ENCODE data around the gene PKMYT1. TPM values are rescaled to one million over a fixed set of nuclear protein-coding genes. Genes with fewer than 3 reads are reported as not detected.

Gene PKMYT1
- total RNA-seq, 1 donor from 2014 or later: 4.3 TPM

GRCh38 chr16:2996298-2996697 is 16.1 kb upstream of the PKMYT1 start:
- no peak overlapping the region for H3K4me3 Mint-ChIP-seq
- H3K27ac Mint-ChIP-seq: no peak overlapping the region
- peaks cover 6% of the 10 kb centered on the region for H3K27me3 Mint-ChIP-seq
- no peaks in the 10 kb centered on the region for H3K4me1 Mint-ChIP-seq
- ATAC-seq (ENCODE audit: low read depth): no peak
- TF ChIP-seq CTCF (IDR thresholded peaks at IDR 0.05): no peak
- CTCF ChIA-PET: no interaction called here
- no peak for DNase-seq
- intact Hi-C loops (cut with micrococcal nuclease): no loop called here
- POLR2A ChIA-PET: interaction anchor here (0.6 kb wide), 1 partner anchor 48 kb away, joined by 4 read pairs; no protein-coding TSS in a partner anchor
- H3K36me3 Mint-ChIP-seq (ENCODE audit: low read depth): no peaks in the 10 kb centered on the region
- no peaks in the 10 kb centered on the region for H3K9me3 Mint-ChIP-seq

- intact Hi-C loops (cut with micrococcal nuclease): no loop called here
- ChIA-PET POLR2A (no interaction called here), CTCF (no interaction called here)
- Mint-ChIP-seq H3K27ac (no peak overlapping the region), H3K9me3 (no peaks in the 10 kb centered on the region), H3K4me1 (no peaks in the 10 kb centered on the region), H3K4me3 (no peak overlapping the region), H3K27me3 (peaks cover 3% of the 10 kb centered on the region), H3K36me3 (ENCODE audit: low read depth) (no peaks in the 10 kb centered on the region)
- DNase-seq: no peak
- no peak for ATAC-seq (ENCODE audit: low read depth)
- no peak for TF ChIP-seq CTCF (IDR thresholded peaks at IDR 0.05)
These were observed 12.3 kb upstream of the PKMYT1 start for GRCh38 chr16:2992383-2993081.

- H3K4me3 Mint-ChIP-seq: no peak overlapping the region
- ATAC-seq (ENCODE audit: low read depth) (no peak), DNase-seq (no peak)
- H3K9me3 Mint-ChIP-seq: no peaks in the 10 kb centered on the region
- no peak overlapping the region for H3K27ac Mint-ChIP-seq
- no peak for TF ChIP-seq CTCF (IDR thresholded peaks at IDR 0.05)
- H3K27me3 Mint-ChIP-seq: peaks cover 3% of the 10 kb centered on the region
- H3K4me1 Mint-ChIP-seq: no peaks in the 10 kb centered on the region
- intact Hi-C loops (cut with micrococcal nuclease): no loop called here
- ChIA-PET POLR2A (no interaction called here), CTCF (no interaction called here)
- H3K36me3 Mint-ChIP-seq (ENCODE audit: low read depth): no peaks in the 10 kb centered on the region
These were observed 11.5 kb upstream of the PKMYT1 start for GRCh38 chr16:2991566-2992261.

GRCh38 chr16:2990891-2991290 is 10.6 kb upstream of the PKMYT1 start:
- DNase-seq: no peak
- Mint-ChIP-seq H3K27ac (no peak overlapping the region), H3K9me3 (no peaks in the 10 kb centered on the region), H3K4me1 (no peaks in the 10 kb centered on the region), H3K4me3 (no peak overlapping the region), H3K27me3 (peaks cover 3% of the 10 kb centered on the region), H3K36me3 (ENCODE audit: low read depth) (no peaks in the 10 kb centered on the region)
- CTCF ChIA-PET: no interaction called here
- intact Hi-C loops (cut with micrococcal nuclease): no loop called here
- TF ChIP-seq CTCF (IDR thresholded peaks at IDR 0.05): no peak
- no peak for ATAC-seq (ENCODE audit: low read depth)
- POLR2A ChIA-PET: no interaction called here

- no peaks in the 10 kb centered on the region for H3K36me3 Mint-ChIP-seq (ENCODE audit: low read depth)
- no peak overlapping the region for H3K4me3 Mint-ChIP-seq
- intact Hi-C loops (cut with micrococcal nuclease): no loop called here
- no peak overlapping the region for H3K27ac Mint-ChIP-seq
- H3K9me3 Mint-ChIP-seq: no peaks in the 10 kb centered on the region
- POLR2A ChIA-PET: no interaction called here
- CTCF ChIA-PET: no interaction called here
- DNase-seq (no peak), ATAC-seq (ENCODE audit: low read depth) (no peak)
- TF ChIP-seq CTCF (IDR thresholded peaks at IDR 0.05): no peak
- H3K4me1 Mint-ChIP-seq: peaks cover 6% of the 10 kb centered on the region
- peaks cover 3% of the 10 kb centered on the region for H3K27me3 Mint-ChIP-seq
These were observed 8.4 kb upstream of the PKMYT1 start for GRCh38 chr16:2988590-2989099.

Data from activated B cell treated with CpG ODN at 0.5 μM for 24 hours (primary cell).